ENCODE measurements around the gene PIEZO2. TPM values are rescaled to one million over a fixed set of nuclear protein-coding genes. Genes with fewer than 3 reads are reported as not detected.

PIEZO2 gene
- polyA plus RNA-seq, 5 donors: 177 to 232 (median 217) TPM

DNA sequence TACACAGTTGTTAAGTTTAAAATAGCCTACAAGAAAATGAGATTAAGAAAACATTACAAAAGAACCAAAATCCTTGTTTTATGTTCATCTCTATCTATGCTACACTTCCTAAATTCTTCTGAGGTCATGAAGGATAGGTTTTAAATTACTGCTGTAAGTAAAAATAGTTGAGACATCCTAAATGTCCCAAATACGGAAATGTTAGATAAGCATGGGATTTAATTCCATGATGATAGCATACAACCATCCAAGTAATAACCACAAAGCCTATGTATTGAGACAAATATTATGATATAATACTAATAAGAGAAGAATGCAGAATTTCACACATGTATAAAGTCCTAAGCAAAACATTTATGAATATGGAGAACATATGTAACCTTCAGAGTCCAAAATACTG is 34.1 kb downstream of the PIEZO2 start:
- no peak for DNase-seq

DNA sequence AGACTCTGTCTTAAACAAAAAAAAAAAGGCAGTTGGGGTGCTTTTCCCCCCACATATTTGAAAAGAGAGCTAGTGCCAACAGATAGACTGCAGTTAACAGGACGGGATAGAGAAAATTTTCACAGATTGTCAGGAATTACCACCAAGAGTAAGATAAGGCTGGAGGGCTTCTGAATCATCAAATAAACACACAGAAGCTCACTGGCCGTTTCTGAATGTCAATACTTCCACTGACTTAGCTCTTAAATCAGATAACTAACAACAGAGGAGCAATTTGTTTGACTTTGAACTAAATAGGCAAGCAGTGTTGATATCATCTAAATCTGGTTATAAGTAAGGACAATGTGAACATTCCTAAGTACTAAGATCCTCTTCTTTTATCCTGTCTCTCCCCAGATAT is 34.7 kb downstream of the PIEZO2 start:
- no peak for DNase-seq

DNA sequence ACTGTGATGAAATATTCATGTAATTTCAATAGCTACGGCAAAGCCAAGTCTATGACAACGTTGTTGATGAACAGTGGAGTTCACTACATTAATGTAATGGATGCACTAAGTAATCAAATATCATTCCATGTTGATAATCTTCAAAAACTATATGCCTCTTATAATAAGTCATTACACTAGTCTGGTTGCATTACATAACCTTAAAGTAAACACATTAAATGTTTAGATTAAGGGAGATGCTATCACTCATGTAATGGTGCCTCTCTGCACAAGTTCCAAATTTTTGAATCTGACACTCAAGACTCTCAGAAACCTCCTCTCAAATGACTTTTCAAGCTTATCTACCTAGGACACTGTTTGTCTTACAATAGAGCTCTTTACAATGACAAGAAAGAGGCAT is 35.4 kb downstream of the PIEZO2 start:
- no peak for DNase-seq

DNA sequence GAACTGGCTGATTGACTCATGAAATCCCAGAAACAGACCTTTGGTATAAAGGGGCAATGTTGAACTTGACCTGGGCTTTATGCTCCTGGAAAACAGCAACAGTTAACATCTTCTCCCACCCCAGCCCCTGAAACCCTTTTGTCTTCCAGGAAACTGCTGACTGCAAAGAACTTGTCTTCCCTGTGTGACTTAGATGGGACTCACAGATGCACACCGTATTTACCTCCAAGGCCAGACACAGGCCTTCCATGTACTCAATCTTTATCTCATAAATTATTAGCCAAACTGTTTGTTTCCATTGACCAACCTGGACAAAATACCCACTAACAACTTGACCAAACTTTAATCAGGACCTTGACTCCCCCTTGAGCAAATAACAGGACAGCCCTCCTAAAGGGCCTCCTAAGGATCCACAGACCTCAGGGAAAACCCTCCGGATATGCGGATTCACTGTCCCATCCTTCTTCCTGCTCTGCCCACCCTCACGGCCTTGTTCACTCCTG is 36.3 kb downstream of the PIEZO2 start:
- DNase-seq: no peak

DNA sequence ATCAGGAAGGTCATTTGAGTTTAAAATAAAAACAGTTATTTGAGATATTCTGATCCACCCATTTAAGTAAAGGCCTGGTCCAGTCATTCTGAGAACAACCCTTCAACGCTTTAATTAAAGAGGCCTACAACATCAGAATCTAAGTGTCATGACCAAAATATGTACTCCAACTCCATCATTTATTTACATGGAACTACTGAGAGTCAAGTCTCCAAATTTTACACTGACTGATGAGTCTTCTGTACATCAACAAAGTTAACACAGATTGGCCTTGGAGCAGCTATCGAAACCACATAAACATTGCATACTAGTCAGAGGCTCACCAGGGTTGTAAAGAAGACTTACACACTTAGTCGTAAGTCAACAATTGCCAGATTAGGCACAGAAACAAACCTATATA is 37.1 kb downstream of the PIEZO2 start:
- DNase-seq: no peak

DNA sequence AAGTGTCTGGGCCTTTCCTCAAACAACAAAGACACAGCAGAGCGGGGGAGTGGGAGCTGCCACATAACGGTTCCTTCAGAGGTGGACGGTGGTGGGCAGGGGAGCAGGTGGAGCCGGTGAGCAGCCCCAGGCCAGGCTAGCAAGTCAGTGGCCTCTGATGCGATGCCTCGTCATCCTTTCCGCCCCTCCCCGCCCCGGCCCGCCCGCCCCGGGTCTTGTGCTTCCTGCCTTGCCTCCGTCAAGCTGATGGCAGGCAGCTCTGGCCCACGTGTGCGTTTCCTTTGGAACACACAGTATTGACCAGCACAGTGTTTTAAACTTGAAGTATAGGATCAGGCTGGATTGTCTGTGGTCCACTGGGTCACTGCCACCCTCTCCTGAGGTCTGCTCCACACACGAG is 38.9 kb downstream of the PIEZO2 start:
- no peak for DNase-seq

DNA sequence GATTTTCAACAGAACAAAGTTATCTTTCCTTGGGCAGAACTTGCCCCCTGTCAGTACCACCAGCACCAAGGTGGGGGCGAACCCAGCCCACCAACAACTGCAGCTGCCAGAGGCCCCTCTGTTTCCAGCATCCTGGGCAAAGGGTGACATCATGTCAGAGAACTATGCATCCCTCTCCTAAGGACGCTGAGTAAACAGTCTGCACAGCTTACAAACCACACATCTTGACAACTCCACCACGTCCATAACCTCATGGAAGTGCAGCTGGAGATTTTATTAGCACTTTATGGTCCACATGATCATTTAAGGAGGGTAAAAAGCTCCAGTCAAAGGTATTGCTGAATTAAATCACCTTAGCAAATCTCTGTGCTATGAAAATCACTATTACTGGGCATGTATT is 40.4 kb downstream of the PIEZO2 start:
- no peak for DNase-seq

DNA sequence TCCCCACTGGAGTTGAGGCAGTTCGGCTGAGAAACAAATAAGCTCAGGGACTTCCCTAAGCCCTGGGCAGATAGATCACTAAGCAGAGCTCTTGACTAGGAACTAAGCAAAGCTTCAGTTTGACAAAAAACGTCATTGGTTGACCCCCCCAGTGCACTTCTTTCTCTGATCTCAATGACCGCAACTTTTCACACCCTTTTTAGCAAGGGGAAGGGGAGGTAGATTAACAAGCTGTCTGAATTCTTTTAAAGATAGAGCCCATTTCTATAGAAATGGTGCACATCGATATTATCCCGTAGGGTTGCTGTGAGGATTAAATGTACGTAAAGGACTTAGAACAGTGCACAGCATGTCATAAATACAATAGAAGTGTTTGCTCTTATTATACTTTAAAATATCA is 42.5 kb downstream of the PIEZO2 start:
- no peak for DNase-seq

DNA sequence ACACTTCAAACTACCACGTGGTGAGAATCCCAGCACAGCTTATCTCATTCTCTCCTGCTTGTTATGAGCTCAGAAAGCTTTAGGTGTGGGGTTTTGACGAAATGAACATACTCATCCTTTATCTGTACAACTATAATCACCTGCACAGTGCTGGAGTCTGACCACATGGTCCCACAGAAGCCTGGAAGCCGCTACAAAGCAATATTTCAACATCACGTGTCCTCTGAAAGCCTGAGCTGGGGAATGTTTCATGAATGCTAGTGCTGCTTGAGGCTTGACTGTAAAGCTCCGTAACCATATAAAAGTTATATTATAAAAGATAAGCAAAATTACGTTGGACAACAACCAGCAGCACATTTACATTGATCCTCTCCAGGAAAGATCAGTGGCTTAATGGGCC is 43.9 kb downstream of the PIEZO2 start:
- DNase-seq: no peak

DNA sequence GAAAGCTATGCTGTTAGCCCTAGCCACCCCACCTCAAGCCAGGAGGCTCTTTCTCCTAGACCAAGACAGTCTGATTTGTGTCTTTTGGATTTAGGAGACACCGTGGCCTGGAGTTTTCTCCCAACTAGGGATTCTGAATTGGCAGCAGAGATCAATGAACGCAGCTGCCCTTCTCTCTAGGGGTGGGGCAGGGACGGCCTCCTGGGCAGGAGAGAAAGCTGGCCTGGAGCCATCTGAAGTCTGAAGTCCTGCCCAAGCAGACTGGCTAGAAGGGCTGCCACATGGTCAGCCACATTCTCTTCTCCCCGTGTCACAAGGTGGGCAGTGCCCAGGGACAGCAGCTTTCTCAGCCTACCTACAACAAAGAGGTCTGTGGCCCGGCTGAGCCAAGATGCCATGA is 45.1 kb downstream of the PIEZO2 start:
- no peak for DNase-seq

DNA sequence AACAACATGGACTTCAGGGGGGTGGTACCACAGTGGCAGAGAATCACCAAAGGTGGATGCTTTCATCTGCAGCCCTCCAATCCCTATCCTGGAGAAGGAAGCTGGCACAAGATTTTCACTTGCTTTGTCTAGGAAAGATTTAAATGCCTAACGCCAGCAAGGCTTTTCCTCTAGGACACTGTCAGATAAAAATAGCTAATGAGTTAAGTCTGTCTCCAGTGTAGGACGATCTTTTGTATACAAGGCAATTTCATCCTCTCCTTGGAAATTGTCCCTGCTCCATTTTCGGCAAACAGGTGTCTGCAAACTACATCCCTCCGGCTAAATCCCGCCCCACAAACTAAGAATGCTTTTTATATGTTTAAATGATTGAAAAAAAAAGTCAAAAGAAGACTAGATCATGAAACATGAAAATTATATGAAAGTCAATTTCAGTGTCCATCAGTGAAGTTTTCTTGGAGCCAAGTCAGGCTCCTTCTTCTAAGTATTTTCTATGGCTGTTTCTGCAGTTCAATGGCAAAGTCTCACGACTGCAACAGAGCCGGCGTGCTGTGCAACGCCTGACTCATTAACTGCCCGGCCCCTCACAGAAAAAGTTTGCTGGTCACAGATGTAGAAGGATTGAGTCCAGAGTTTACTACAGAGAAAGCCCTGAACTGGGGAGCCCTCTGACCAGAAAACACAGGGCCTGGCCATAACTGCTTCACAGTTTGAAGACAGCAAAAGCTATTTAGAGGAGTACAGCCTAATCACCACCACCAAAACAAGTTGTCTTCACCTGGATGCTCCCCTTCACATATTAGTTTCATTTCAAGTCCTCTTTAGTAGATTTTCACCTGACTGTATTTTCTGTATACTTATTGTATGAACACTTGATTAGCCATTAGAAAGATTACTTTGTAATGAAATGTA is 52.3 kb downstream of the PIEZO2 start:
- no peak for DNase-seq

DNA sequence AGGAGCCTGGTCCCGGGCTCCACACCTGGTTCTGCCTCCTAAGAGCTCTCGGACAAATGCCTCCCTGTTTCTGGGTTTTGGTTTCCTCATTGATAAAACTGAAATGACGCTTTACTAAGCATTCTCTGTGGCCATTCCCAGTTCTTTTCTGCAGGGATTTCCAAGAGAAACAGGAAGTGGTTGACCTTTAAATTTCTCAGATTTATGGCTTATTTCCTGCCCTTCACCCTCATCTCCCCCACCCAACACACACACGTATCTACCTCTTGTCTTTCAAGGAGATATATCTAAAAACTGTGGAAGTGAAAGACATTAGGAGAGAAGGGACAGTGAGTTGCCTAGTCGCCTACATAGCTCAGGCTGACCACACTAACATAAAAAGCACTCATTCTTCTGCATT is 53.0 kb downstream of the PIEZO2 start:
- DNase-seq: no peak

DNA sequence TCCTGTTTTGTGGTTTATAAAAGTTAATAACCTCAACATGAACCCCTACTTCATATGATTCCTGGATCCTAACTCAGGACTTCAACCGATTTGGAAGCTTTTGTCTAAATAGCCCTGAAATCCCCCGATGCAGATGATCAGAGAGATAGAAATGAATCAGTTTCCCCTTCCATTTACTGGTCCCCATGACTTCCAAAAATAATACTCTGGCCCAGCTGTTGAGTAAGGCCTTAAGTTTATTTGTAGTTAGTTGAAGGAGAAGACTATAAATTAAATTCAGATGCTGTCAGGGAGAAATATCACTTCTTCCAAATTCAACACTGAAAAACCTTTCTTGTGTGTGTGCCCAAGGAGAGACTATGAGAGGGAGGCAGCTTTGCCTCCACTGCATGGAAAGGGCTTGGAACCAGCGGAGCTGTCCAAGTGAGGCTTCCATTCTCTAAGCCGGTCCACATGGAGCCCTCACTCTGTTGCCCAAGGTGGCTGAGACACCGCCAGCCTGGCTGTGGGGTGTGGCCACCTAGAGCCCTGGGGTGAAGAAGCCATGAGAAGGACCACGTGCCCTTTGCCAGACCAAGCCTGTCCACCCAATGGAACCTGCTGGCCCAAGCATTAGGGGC is 53.6 kb downstream of the PIEZO2 start:
- no peak for DNase-seq

DNA sequence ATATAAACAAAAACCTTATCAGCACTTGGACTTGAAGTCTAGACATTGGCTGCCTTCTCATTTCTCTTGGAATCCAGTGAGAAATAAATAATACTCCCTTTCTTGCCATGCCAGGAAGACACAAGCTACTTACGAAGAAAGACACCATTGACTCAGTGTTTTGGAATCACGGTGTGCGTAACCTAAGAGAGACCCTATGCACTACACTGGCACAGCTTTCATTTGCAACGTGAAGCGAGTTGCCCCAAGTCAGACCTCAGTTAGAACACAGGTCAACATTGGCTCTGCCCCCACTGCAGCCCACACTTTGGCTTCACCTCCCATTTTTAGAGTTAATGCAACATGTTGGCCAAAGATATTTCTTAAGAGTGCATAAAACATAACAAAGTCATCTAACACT is 54.2 kb downstream of the PIEZO2 start:
- DNase-seq: no peak

DNA sequence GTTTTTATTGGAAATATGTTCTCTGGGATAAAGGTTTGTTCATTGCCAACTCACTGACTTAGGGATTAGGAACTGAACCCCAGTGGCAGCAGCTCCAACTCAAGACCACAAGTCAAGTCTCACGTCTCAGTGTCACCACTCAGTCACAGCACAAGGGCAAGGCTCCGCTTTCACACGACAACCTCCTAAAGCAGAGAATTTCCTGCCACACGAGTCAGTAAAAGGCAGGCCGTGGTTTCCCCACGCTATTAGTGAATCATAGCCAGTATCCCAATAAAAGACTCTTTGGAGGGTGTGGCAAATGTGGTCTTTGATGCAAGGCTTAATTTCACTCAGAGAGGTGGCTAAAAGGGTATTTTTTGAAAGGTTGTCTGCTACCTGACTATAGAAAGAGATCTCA is 57.6 kb downstream of the PIEZO2 start:
- no peak for DNase-seq

DNA sequence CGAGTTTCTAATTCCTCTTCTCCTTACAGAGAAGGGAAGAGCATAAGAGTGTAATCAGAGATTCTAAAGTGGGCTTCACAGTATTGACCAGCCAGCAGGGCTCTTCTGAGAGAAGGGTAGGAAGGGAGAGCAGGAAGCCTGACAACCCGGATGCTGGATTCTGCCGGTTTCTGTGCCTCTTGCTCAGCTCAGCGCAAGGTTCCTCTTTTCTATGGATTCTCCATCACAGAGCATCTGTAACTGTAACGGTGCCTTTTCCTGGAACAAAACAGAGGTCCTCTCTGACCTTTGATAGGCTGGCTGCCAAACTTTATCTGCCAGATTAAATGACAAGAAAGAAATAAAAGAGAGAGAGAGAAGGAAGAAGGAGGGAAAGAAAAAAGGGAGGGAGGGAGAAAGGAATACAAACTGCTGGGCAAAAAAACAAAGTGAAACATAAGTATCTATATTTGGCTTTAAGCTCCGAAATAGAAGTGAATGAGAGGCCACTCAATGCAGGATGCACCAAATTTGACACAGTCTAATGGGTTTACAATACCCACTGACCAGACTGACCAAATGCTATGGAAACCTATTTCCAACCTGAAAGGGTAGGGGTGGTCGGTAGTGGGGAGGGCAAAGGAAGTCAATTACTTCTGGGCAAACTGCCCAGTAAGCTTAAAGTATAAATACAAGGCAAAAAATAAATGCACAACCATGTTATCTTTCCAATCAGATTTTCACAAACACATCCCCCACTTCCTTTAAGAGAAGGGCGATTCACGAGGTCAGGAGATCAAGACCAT is 59.2 kb downstream of the PIEZO2 start:
- DNase-seq: peak in 1 of 2 donors; percentile 36

DNA sequence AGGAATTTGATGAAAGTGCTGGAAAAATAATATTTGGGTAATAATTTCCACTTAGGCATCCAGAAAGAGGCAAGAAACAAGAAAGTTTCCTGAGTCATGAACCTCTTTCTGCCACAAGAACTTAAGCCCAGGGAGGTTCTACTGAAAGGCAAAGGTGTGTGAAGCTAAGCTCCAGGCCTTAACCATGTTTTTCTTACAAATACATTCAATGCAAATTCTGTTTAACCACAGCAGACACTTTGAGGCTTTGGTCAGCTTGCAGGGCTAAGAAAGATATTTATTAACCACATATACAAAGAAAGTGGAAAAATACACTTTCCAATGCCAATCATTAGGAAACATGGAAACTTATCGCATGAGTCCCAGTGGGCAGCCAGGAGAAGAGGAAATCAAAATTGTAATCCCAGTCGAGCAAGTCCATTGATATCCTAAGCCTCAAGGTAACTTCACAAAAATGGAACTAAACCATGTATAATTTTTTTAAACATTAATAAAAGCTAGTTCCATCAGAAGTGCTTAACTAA is 68.3 kb downstream of the PIEZO2 start:
- no peak for DNase-seq

DNA sequence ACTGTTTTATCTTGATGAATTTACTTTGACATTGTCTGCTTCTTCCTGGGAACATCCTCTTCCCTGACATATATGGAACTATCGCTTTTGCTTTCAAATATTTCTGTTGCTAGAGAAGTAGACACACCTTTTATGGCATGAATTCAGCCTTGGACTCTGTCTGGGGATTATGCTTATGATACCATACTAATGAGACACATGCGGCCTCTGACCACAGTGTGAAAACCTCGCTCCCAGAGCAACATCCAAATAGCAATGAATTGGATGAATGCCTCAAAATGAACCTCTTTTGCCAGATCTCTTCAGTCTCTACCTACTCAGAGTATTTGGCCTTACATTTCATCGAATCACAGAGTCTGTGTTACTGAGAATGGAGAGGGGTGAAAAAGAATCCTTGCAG is 70.9 kb downstream of the PIEZO2 start:
- no peak for DNase-seq

DNA sequence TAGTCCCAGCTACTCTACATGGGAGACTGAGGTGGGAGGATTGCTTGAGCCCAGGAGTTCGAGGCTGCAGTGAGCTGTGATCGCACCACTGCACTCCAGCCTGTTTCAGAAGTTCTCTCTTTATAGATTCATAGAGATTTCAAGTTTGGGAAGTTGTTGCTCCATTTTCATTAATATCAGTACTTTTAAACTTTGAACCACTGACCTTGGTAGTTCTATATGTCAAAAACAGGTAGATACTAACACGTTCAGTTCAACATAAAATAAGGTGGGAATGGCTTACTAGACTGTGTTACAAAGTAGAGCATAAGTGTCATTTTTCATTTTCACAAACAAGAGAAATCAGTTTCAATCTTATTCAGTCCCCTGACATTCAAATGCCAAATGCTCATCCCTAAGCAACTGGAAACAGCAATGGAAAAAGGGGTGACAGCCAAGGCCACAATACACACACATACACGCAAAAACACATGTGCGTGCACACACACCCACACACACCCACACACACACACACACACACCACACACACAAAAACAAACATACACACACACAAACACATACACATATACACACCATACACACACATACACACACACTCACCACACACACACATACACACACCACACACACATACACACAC is 71.7 kb downstream of the PIEZO2 start:
- no peak for DNase-seq

DNA sequence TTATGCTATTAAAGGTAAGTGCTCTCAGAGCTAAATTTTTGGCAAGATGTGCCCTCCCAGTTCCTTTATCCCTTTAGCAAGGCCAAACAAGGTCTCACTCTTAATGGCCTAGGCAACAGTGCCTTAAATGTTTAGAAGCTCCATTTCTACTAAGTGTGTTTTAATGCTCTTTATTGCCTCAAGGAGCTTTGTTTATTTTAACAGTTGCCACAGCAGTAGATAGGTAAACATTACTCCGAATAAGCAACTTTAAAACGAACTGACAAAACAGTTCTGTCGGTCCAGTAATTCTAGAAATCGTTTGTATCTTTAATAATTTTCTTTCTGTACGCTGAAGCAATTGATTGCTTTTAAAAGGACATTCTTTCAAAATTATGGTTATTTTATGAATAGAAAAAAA is 74.5 kb downstream of the PIEZO2 start:
- DNase-seq: no peak

DNA sequence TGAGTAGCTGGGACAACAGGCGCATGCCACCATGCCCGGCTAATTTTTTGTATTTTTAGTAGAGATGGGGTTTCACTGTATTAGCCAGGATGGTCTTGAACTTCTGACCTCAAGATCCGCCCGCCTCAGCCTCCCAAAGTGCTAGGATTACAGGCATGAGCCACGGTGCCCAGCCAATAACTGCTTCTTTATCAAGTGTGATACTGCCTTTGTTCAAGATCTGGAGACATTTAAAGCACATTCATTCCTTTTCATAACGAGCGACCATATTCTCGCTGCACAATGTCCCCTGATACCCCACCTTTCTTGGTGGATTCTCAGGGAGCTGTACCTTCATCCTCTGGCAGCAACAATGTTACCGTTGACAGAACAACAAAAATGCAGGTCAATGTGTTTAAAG is 75.4 kb downstream of the PIEZO2 start:
- DNase-seq: no peak

DNA sequence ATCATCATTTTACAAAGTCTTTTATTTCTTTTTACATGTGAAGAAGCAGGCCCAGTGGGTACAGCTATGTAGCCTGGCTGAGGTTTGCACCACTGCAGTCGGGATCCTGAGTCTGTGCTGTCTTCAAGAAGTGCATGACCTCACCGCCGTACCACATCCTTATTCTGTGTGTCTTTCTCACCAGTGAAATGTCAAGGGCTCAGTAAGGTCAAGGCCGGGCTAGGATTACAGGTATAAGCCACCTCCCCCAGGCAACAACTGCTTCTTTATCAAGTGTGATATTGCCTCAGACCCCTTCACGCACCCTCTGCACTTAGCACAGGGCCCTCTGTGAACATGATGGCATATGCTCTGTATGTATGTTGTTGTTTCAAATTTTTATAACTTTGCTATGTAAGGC is 76.7 kb downstream of the PIEZO2 start:
- no peak for DNase-seq
